Measurements from ENCODE around the gene ARHGAP31.
"Not testable (repeated sequence)": the region's sequence is repeated elsewhere in the genome, so short reads cannot be mapped to it uniquely, and the experiment has no call there.

Gene ARHGAP31

GRCh38 chr3:119294696-119295671, 801 bp downstream of the ARHGAP31 start:
- no peak for FAIRE-seq

DNA sequence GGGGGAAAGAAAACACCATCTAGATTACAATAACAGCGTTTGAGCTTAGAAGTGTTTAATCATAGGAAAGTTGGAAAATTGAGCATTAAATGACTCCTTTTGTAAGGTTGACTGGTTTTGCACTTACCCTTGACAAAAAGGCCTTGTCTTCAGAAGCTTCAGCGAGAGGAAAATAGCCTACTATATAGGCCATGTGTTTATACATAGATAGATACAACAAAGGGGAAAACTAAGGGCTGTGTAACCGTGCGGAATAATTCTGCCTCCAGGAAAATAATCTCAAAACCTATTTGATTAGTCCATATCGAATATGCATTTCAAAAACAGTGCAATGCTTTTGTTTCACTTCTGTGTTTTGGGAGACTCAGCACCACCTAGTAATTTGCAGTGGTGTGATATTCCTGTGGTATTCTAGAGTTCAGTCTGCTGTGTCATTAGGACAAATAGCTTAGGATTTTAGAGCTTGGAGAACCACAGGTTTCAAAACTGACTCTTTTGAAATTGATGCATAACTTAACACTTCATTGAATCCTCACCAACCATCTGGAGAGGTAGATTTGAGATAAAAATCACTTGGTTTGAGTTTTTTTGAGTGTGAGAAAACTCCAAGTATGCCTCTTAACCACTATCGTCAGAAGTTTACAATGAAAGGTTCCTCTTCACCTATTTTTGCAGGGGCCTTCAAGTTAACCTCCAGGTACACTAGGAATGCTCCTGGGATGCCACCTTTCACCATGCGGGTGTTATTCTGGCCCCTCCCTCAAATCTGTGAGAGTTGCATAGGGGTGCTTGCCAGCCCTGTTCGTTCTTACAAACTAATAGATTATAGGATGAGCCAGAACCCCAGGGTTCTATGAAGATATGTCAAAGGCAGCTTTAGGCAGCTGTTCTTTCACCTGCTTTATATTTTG, 1.9 kb downstream of the ARHGAP31 start:
- FAIRE-seq, result no peak

- no peak for FAIRE-seq
Measured at GRCh38 chr3:119296727-119297122, 2.5 kb downstream of the ARHGAP31 start.

- no peak for FAIRE-seq
Measured at GRCh38 chr3:119297169-119297568, 3.0 kb downstream of the ARHGAP31 start.

GRCh38 chr3:119298565-119298941, 4.4 kb downstream of the ARHGAP31 start:
- FAIRE-seq, result no peak

- no peak for FAIRE-seq
Measured at GRCh38 chr3:119300991-119301391, 6.8 kb downstream of the ARHGAP31 start.

GRCh38 chr3:119301662-119302061, 7.5 kb downstream of the ARHGAP31 start:
- no peak for FAIRE-seq

GRCh38 chr3:119302697-119303551, 8.7 kb downstream of the ARHGAP31 start:
- no peak for FAIRE-seq

DNA sequence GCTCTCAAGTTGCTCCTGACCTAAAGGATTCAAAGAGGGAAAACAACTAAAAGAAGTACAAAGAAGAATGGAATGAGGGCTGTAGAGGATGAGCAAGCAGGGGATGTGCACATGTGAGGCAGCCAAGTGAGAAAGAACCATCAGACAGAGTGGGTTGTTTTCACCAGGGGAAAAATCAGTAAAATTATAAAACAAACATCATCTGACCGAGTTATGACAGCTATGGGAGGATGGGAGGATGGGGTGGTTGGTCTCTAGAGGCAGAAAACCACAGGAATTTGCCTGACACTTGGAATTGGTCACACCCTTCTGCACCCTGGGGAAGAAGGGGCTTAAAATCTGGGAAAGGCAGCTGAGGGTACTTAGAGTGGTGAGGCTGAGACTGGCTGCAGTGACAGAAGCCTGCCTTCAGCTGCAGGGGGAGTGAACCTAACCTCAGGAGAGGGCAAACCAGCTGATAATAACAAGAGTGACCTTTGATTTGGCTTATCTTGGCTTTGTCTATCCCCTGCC, 10.1 kb downstream of the ARHGAP31 start:
- no peak for FAIRE-seq

GRCh38 chr3:119305286-119305685, 11.1 kb downstream of the ARHGAP31 start:
- FAIRE-seq, result no peak

- not testable (repeated sequence) for FAIRE-seq
Measured at GRCh38 chr3:119306378-119306777, 12.2 kb downstream of the ARHGAP31 start.

- no peak for FAIRE-seq
Measured at GRCh38 chr3:119308355-119308754, 14.2 kb downstream of the ARHGAP31 start.

DNA sequence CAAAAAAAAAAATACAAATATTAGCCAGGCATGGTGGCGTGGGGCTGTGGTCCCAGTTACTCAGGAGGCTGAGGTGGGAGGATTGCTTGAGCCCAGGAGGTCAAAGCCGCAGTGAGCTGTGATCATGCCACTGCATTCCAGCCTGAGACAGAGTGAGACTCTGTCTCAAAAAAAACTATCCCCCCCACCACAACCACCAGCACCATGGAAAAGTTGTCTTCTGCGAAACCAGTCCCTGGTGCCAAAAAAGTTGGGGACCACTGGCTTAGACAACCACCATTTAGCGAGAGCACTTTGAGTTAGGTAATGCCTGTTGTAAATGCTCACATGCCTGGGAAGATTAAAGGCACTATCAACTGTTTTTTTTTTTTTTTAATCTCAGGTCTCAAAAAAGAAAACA, 15.4 kb downstream of the ARHGAP31 start:
- FAIRE-seq, result no peak

GRCh38 chr3:119310071-119310470, 15.9 kb downstream of the ARHGAP31 start:
- FAIRE-seq, result no peak

GRCh38 chr3:119311081-119311925, 17.1 kb downstream of the ARHGAP31 start:
- no peak for FAIRE-seq

DNA sequence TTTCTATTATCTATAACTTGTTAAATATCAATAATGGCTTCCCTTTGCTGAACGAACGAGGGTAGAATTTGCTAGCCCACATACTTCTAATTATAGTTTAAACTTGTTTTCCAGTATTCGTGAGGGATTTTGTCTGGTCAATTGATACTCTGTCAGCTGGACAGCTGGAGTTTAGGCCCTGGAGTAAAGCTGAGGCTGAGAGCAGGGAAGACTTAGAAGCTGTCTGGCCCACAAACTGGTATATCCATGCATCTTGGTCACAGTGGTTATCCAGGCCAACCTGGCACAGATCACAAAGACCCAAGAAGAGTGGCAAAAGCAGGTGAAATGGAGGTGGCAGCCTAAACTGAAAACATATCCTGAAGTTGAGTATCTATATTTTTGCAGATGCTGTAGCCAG, 19.3 kb downstream of the ARHGAP31 start:
- FAIRE-seq, result no peak

DNA sequence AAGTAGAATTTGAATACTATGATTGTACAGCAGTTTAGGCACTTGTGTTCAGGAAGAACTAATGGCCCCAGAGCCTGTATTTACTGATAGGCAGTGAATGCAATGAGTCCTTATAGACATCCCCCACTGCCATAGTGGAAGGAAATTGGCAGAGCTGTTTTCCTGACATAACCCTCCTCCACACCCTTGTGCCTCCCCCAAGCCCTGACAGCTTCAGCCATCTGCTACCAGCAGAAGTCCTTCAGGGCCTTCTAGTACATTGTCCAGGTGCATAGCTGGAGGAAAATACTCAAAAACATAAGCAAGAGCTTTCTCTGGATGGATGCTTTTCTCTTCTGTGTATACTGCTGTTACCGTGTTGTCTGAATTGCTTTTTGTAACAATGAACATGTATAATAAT, 20.6 kb downstream of the ARHGAP31 start:
- no peak for FAIRE-seq

- no peak for FAIRE-seq
Measured at GRCh38 chr3:119315600-119316312, 21.6 kb downstream of the ARHGAP31 start.

- no peak for FAIRE-seq
Measured at GRCh38 chr3:119316313-119316670, 22.1 kb downstream of the ARHGAP31 start.

DNA sequence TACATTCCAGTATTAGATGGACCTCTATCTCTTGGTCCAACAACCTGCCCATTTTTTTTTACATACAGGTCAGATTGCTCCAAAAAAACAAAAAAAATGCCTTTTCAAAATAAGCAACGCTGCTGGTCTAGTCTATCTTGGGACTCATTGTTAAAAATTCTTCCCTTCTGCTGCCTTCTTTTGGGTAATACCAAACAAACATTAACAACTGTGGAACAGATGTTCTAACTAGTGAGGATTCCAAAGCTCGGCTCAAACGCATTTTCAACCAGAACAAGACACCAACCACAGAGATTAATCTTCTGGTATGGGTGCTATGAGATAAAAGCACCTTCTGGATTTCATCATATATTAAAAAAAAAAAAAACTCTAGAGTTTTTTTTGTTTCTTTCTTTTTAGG, 24.7 kb downstream of the ARHGAP31 start:
- FAIRE-seq, result peak; percentile 91

DNA sequence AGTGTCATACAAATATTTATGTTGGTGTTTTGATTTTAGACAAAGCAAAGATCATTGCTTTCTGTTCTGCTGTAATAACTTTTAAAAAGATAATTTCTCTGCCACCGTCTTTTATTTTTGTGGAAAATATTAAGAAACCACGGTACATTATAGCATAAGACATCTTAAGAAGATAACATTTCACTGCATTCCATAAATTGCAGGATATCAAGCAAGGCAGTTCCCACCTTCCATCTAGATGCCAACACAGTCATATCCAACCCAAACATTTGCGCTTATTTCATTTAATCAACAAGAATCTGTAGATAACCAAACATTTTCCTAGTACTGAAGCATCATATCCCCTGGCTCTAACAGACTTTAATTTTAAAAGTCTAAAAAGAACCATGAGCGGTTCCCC, 25.1 kb downstream of the ARHGAP31 start:
- FAIRE-seq, result no peak
